Loucy (cell line): ENCODE measurements around the gene S100A3.
"Not testable (repeated sequence)": the region's sequence is repeated elsewhere in the genome, so short reads cannot be mapped to it uniquely, and the experiment has no call there.

ENCODE experiments used
- H2AFZ ChIP-seq: fragments of 200-600 bp; sonication (generic); 2 replicates; pipeline ENCODE4 v1.6.0; 2016; ENCODE audit warnings: antibody characterized with exemption, mild to moderate bottlenecking, low read length, moderate library complexity
- H3F3A ChIP-seq: fragments of 200-600 bp; 2 replicates; pipeline ENCODE4 v1.6.0; 2016; ENCODE audit warnings: antibody characterized with exemption, low read depth, mild to moderate bottlenecking
- H3K27me3 ChIP-seq: fragments of 200-600 bp; sonication (generic); 2 replicates; pipeline ENCODE4 v1.6.1; 2014; ENCODE audit warnings: low read length, mild to moderate bottlenecking; ENCODE audit not compliant: insufficient read depth, poor library complexity, severe bottlenecking
- H3K36me3 ChIP-seq: fragments of 200-600 bp; sonication (generic); 2 replicates; pipeline ENCODE4 v1.6.1; 2016; ENCODE audit warnings: low read length; ENCODE audit not compliant: insufficient read depth
- H3K4me1 ChIP-seq: fragments of 200-600 bp; sonication (generic); 2 replicates; pipeline ENCODE4 v1.5.1; 2014; ENCODE audit warnings: low read length, mild to moderate bottlenecking; ENCODE audit not compliant: insufficient read depth, poor library complexity, severe bottlenecking
- H3K4me2 ChIP-seq: fragments of 200-600 bp; sonication (generic); 2 replicates; pipeline ENCODE4 v1.6.0; 2014; ENCODE audit warnings: antibody characterized with exemption, low read length, low read depth, mild to moderate bottlenecking; ENCODE audit not compliant: poor library complexity, severe bottlenecking
- H3K4me3 ChIP-seq: fragments of 200-600 bp; sonication (generic); 2 replicates; pipeline ENCODE4 v1.5.1; 2014; ENCODE audit warnings: low read length, mild to moderate bottlenecking, mixed read lengths; ENCODE audit not compliant: poor library complexity, severe bottlenecking
- H3K79me2 ChIP-seq: fragments of 200-600 bp; sonication (generic); 2 replicates; pipeline ENCODE4 v1.6.1; 2014; ENCODE audit warnings: low read length; ENCODE audit not compliant: insufficient read depth
- H3K9ac ChIP-seq: fragments of 200-600 bp; sonication (generic); 2 replicates; pipeline ENCODE4 v1.6.0; 2014; ENCODE audit warnings: mild to moderate bottlenecking, low read depth, low read length, moderate library complexity; ENCODE audit not compliant: poor library complexity, severe bottlenecking
- H3K9me2 ChIP-seq: fragments of 200-600 bp; sonication (generic); replicated peaks from 2 replicates; pipeline ENCODE4 v1.6.1; 2016; ENCODE audit warnings: low read depth, low read length, mixed read lengths
- H3K9me3 ChIP-seq: fragments of 200-600 bp; sonication (generic); 2 replicates; pipeline ENCODE4 v1.6.1; 2014; ENCODE audit warnings: mild to moderate bottlenecking, antibody characterized with exemption, low read length, low read depth; ENCODE audit not compliant: insufficient read depth
- H4K20me1 ChIP-seq: fragments of 200-600 bp; sonication (generic); 2 replicates; pipeline ENCODE4 v1.6.0; 2014; ENCODE audit warnings: antibody characterized with exemption, low read length, mild to moderate bottlenecking; ENCODE audit not compliant: insufficient read depth, poor library complexity, severe bottlenecking
- EZH2phosphoT487 ChIP-seq: fragments of 200-600 bp; IDR thresholded peaks from 2 replicates; pipeline ENCODE4 v1.6.1; 2018; ENCODE audit warnings: antibody characterized with exemption, mild to moderate bottlenecking, moderate library complexity, borderline replicate concordance
- TF ChIP-seq, protein P1 (sequence below): fragments of 200-600 bp; sonication (generic); conservative IDR thresholded peaks from 2 replicates; pipeline ENCODE4 v1.5.1; 2014; ENCODE audit warnings: mild to moderate bottlenecking, antibody characterized with exemption, low read length

Gene S100A3

DNA sequence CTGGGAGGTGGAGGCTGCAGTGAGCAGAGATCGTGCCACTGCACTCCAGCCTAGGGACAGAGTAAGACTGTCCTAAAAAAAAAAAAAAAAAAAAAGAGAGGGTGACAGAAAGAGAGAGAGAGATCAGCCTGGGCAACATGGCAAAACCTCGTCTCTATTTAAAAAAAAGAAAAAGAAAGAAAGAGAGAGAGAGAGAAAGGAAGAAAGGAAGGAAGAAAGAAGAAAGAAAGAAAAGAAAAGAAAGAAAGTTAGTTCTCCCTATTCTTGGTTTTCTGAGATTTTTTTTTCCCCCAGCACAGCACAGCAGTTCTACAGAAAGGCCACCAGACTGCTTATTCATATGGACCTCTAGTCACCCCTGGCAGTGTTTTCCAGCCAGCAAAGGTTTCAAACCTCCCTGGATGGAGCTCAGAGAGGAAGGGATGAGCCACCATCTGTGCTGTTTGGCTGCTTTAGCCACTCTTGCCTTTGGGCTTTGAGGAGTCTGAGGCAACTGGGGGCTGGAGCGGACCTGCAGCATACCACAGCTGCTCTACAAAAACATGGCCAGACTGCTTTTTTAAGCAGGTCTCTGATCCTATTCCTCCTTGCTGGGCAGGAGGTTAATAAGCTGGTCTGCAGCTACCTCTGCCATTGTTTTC, 23.9 kb downstream of the S100A3 start:
- TF ChIP-seq, protein P1, sequence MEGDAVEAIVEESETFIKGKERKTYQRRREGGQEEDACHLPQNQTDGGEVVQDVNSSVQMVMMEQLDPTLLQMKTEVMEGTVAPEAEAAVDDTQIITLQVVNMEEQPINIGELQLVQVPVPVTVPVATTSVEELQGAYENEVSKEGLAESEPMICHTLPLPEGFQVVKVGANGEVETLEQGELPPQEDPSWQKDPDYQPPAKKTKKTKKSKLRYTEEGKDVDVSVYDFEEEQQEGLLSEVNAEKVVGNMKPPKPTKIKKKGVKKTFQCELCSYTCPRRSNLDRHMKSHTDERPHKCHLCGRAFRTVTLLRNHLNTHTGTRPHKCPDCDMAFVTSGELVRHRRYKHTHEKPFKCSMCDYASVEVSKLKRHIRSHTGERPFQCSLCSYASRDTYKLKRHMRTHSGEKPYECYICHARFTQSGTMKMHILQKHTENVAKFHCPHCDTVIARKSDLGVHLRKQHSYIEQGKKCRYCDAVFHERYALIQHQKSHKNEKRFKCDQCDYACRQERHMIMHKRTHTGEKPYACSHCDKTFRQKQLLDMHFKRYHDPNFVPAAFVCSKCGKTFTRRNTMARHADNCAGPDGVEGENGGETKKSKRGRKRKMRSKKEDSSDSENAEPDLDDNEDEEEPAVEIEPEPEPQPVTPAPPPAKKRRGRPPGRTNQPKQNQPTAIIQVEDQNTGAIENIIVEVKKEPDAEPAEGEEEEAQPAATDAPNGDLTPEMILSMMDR, result no peak
- H3K36me3 ChIP-seq, result no peaks in the 10 kb centered on the region
- H3K9me2 ChIP-seq, result no peaks in the 10 kb centered on the region
- no peaks in the 10 kb centered on the region for H3K79me2 ChIP-seq
- no peak overlapping the region for H3K4me2 ChIP-seq
- H3K4me1 ChIP-seq, result peaks cover 4% of the 10 kb centered on the region
- no peak overlapping the region for H3K4me3 ChIP-seq
- no peaks in the 10 kb centered on the region for H3F3A ChIP-seq
- H3K9ac ChIP-seq, result no peak overlapping the region
- H2AFZ ChIP-seq, result no peak overlapping the region
- H3K27me3 ChIP-seq, result no peaks in the 10 kb centered on the region
- no peaks in the 10 kb centered on the region for H4K20me1 ChIP-seq
- no peaks in the 10 kb centered on the region for H3K9me3 ChIP-seq

- not testable (repeated sequence) for H2AFZ ChIP-seq, H3K9me2 ChIP-seq, H3K4me1 ChIP-seq
These were observed 26.6 kb downstream of the S100A3 start for GRCh38 chr1:153522353-153523048.

DNA sequence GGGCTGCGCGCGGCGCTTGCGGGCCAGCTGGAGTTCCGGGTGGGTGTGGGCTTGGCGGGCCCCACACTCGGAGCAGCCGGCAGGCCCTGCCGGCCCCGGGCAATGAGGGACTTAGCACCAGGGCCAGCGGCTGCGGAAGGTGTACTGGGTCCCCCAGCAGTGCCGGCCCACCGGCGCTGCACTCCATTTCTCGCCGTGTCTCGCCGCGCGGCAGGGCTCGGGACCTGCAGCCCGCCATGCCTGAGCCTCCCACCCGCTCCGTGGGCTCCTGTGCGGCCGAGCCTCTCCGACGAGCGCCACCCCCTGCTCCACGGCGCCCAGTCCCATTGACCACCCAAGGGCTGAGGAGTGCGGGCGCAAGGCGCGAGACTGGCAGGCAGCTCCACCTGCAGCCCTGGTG, 27.2 kb downstream of the S100A3 start:
- H3K79me2 ChIP-seq, H3K36me3 ChIP-seq, H3F3A ChIP-seq, H4K20me1 ChIP-seq, H3K4me1 ChIP-seq, H3K27me3 ChIP-seq, H2AFZ ChIP-seq, H3K4me2 ChIP-seq, H3K9ac ChIP-seq, H3K9me2 ChIP-seq, H3K4me3 ChIP-seq, H3K9me3 ChIP-seq: not testable (repeated sequence)

More at GRCh38 chr1:153522353-153523048, 26.6 kb downstream of the S100A3 start:
- H4K20me1 ChIP-seq, H3K9ac ChIP-seq, H3K36me3 ChIP-seq, H3K4me3 ChIP-seq, H3K79me2 ChIP-seq, H3K9me3 ChIP-seq, H3K27me3 ChIP-seq, H3F3A ChIP-seq, H3K4me2 ChIP-seq: not testable (repeated sequence)

- Histone ChIP-seq H3K79me2 (no peaks in the 10 kb centered on the region), H2AFZ (no peak overlapping the region), H3K4me1 (peaks cover 5% of the 10 kb centered on the region), H3K4me3 (no peak overlapping the region), H3F3A (no peaks in the 10 kb centered on the region), H4K20me1 (no peaks in the 10 kb centered on the region), H3K9ac (no peak overlapping the region), H3K9me2 (no peaks in the 10 kb centered on the region), H3K27me3 (no peaks in the 10 kb centered on the region), H3K36me3 (no peaks in the 10 kb centered on the region), H3K9me3 (no peaks in the 10 kb centered on the region), H3K4me2 (no peak overlapping the region)
- no peak for TF ChIP-seq EZH2phosphoT487
These were observed 28.1 kb downstream of the S100A3 start for GRCh38 chr1:153520818-153521476.

DNA sequence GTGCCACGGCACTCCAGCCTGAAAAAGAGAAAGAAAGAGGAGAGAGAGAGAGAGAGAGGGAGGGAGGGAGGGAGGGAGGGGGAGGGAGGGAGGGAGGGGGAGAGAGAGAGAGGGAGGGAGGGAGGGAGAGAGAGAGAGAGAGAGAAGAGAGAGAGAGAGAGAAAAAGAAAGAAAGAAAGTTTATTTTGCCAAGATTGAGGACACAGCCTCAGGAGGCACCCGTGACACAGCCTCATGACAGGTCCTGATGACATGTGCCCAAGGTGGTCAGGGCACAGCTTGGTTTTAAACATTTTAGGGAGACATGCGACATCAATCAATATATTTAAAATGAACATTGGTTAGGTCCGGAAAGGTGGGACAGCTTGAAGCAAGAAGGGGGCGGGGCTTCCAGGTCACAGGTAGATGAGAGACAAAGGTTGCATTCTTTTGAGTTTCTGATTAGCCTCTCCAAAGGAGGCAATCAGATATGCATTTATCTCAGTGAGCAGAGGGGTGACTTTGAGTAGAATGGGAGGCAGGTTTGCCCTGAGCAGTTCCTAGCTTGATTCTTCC, 28.8 kb downstream of the S100A3 start:
- not testable (repeated sequence) for H4K20me1 ChIP-seq, H3K9me3 ChIP-seq, H3K36me3 ChIP-seq, H3K4me2 ChIP-seq, H3K79me2 ChIP-seq, H3K9me2 ChIP-seq, H2AFZ ChIP-seq, H3F3A ChIP-seq, H3K27me3 ChIP-seq, H3K9ac ChIP-seq, H3K4me3 ChIP-seq
- peaks cover 11% of the 10 kb centered on the region for H3K4me1 ChIP-seq
